ENCODE measurements around the gene CCDC167.

Gene CCDC167

DNA sequence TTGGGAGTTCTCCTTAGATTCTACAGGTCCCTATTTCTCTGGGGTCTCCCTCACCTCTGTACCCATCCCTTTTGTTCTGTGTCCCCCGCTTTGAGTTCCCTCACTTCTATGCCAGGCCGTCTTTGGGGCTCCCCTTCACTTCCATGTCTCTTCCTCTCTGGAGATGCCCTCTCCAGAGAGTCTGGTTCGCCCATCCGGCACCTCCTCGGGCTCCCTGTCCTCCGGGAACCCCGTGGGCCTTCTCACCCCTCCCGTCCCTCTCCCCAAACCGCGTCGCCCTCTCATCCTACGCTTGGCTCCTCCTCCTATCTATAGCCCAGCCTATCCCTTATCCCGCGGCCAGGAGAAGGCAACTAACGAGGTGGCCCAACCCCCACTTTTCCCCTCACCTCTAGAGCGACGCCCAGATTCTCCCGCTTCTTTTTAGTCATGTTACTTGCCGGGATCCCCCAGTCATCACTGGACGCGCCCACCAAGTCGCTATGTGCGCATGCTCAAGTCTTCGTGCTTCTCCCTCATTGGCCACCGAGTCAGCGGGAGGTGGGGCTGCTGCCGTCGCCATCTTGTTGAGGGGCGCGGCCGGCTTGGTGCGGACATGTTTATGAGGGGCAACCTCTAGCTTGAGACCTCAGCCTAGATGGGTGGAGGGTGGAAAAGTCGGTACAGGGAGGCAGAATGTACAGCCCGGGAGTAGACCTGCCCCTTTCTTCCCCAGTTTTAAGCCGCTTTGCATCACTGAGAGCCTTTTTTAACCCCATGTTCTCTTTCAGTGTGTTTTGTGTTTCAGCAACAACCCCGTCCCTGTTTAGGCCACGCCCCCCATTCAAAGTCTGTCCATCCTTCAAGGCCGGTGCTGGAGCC, at the start of gene CCDC167:
TSS of gene CCDC167 (minus strand) at position 461 of the 861 bp plus-strand sequence. CDS start at position 431, 30 bp downstream.
- peak; percentile 91 for DNase-seq

DNA sequence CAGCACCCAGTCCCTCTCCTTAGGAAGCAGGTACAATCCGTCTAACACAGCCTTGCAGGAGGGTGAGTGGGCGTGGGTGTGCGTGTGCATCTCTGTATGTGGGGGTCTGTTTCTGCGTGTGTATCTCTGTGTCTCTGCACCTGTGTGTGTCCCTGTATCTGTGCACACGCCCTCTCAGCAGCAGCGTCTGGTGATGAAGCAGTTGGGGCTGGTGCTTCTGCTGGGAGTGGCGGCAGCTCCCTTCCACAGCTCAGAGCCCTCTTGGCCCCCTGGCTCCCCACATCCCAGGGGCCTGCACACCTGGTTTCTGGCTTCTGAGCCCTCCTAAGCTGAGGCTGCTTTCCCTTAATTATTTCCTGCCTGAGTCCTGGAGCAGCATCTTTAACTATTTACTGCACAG, 49.5 kb upstream of the CCDC167 start:
- no peak for DNase-seq

DNA sequence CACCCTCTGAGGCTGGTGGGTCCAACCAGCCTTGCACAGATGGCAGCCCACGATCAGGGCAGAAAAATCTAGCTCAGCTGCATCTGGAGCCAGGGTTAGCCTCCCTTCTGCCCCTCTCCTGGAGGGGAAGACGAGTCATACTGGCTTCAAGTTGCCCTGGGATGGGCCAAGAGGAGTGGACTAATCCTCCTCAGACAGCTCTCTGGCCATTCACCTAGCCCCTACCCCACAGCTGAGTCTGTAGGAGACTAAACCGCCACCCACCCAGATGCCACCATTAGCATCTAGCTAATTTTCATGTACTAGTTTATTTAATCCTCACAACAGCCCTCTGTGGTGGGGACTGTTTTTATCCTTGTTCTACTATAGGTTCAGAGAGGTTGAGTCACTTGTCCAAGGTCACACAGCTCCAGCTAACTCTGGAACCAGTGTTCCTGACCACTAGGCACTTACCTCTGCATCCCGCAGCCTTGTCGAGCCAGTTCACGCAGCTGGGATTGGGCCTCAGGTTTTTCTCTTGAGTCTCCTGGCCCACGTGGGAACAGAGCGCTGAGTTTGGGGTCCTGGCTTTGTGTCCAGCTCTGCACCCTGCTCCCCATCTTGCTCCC, 48.5 kb upstream of the CCDC167 start:
- DNase-seq: no peak

DNA sequence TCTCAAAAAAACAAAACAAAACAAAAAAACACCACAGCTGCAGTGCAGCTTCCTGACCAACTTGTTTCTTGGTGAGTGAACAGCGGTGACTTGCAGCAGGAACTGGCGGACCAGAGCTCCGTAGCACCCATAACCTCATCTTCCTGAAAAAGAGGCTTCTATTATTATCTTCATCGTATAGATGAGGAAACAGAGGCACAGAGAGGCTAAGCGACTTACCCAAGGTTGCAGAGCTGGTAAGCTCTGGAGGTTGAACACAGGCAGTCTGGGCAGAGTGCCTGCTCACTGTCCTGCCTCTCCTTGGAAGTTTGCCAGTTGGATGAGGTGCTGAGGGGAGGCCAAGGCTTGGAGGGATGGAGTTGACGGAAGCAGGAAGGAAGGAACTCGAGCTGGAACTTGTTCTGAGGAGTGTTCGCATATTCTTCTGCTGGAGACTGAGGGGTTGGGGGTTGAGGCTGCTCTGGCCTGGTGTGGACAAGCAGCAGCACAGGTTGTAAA, 47.9 kb upstream of the CCDC167 start:
- DNase-seq: peak; percentile 51

DNA sequence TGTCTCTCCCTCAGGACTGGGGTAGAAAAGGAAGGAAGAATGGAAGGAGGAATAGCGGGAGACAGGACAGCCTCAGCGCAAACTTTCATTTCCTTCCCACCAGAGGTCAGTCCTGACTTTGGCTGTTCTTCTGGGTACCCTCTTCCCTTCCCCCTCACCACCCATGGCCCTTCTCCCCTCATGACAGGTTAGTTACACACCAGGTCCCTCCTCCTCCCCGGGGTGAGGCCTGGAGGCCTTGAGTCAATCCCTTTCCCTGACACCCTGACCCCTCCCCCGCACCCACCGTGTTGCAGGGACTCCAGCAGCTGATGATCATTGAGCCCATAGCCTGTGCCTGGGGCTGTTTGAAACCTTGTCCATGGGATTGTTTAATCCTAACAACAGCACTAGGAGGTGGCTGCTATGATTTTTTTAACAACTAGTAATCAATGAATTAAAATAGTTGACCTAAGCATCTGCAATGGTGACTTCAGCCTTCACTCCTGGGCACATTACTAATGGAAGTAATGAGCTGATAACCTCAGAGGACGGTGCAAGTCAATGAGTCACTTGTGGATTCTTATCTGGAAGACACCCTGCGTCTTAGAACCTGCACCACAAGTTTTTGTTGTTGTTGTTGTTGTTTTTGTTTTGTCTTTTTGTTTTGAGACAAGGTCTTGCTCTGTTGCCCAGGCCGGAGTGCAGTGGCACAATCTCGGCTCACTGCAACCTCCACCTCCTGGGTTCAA, 46.6 kb upstream of the CCDC167 start:
- DNase-seq: no peak

DNA sequence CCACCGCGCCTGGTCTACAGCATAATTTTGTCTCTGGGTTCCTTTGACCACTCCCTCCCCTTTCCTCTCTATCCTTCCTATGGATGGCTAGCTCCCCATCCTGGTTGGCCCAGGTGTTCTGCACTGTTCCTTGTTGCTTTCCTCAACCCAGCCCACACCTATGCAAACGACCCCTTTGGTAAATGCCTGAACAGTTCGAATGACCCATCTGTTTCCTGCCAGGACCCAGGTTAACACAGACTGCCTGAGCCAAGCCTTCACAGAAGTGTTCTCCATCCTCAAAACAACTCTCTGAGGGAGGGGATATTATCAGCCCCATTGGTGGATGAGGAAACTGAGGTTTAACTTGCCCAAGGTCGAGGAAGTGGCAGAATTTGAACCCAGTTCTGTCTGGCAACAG, 44.8 kb upstream of the CCDC167 start:
- no peak for DNase-seq

DNA sequence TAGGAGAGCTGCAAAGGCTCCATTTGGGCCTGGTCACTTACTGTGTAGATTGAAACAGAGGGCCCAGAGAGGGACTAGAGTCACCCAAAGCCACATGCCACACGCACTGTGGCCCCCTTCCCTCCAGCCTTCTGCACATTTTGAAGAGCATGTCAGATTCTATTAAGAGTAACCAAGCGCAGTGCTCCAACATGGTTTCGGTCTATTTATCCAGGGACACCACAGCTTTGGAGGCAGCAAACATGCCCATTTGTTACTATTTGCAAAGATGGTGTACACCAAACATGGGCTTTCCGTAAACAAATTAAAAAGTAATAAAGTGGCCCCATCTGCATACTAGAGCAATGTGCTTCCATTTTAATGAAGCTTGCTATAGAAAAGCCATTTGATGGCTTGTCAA, 43.7 kb upstream of the CCDC167 start:
- no peak for DNase-seq

DNA sequence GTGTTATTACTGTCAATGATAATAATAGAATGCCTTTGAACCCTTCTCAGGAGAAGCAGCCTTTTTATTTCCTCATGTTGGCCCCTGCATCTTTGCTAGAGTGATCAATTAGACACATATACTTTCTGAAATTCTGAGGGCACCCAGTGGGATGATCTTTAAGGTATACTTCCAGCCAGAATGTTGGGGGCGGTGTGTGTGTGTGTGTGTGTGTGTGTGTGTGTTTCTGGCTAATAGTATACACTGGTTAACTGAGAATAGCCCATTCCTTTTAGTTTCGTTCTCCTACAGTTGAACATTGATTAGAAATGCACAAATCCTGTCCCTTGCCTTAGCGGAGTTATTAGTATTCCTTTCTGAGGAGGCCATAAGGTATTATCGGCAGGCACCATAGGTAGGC, 41.7 kb upstream of the CCDC167 start:
- DNase-seq: no peak

DNA sequence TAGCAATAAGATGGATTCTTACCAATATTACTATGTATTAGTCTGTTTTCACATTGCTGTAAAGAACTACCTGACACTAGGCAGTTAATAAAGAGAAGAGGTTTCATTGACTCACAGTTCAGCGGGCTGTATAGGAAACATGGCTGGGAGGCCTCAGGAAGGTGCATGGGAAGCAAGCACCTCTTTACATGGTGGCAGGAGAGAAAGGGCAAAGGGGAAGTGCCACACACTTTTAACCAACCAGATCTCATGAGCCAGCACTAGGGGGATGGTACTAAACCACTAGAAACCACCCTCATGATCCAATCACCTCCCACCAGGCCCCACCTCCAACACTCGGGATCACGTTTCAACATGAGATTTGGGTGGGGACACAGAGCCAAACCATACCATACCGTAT, 40.7 kb upstream of the CCDC167 start:
- no peak for DNase-seq

DNA sequence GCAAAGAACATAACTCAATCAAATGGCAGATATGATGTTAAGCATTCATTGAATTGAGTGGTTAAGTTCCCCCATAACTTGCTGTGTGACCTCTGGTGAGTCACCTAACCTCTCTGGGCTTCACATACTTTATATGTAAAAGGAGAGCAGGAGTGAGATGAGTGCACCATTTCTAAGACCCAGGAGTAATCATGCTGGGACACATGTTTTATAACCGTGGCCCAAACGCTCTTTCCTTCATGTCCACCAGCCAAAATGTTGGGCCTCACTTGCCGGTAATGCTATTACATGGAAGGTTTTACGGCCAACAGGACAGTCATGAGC, 40.3 kb upstream of the CCDC167 start:
- DNase-seq: no peak

DNA sequence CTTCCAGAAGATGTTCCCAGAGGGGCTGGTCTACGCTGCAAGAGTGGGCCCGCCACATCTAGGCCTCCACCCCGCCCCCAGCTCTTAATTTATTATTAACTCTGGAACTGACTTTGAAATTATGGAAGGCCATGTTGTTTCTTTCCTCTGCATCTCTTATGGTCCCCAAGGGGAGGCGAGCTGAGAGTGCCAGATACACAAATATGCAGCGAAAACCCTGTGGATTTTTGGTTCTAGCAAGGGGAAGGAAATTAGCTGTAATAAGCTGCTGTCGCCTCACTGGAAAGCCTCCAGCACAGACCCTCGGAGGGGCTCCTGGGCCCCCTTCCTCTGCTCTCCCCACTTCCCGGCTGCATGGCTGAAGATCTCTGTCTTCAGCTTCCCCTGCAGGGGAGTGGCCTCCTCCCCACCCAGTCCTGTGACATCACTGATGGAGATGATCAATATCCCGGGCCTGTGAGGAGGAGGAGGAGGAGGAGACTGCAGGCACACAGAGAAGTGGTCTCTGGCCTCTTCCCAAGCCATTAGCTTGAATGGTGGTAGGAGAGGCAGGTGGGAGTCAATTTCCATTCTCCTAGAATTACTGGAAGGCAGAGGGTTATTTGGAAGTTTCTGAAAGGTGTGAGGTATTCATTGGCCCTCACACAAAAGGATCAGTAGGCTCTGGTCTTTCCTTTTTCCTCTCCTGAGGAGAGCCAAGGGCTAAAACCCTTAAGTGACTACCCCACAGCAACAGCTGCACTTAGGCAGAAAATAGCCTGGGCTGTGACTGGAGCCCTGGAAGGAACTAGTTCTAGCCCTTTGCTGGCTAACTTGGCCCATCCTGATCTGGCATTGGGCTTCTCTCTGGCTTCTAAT, 39.7 kb upstream of the CCDC167 start:
- no peak for DNase-seq

DNA sequence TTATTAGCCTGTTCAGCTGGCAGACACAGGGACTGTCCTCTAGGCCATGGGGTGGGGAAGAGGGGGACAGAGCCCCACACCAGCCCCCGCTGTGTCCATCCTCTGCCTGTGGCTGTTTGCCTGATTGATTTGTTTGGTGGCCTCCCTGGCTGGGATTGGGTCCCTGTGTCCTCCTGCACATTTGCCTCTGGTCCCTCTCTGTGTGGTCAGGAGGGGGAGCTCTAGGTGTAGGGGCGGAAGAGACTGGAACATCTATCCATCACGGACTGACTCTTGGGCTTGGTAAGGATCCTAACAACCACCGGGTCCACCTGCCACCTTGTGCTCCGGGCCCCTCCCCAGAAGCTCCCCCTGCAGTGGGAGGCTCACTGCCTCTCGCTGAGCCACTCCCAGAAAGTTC, 38.4 kb upstream of the CCDC167 start:
- DNase-seq: no peak

DNA sequence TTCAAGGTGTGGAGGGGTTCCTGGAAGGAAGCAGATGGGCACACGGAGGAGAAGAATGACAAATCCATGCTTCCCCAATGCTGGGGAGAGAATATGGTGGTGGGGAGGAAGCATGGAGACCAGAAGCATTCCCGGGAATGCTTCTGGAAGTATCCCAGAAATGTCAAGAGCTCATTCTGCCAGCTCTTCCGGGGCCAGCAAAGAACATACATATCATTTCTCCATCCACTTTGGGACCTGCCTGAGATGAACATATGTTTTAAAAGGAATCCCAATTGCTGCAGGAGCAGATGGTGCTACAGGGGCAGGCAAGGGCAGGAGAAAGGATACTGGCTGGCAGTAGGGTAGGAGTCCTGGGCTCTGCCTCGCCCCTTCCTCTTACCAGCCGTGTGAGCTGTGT, 37.9 kb upstream of the CCDC167 start:
- no peak for DNase-seq

DNA sequence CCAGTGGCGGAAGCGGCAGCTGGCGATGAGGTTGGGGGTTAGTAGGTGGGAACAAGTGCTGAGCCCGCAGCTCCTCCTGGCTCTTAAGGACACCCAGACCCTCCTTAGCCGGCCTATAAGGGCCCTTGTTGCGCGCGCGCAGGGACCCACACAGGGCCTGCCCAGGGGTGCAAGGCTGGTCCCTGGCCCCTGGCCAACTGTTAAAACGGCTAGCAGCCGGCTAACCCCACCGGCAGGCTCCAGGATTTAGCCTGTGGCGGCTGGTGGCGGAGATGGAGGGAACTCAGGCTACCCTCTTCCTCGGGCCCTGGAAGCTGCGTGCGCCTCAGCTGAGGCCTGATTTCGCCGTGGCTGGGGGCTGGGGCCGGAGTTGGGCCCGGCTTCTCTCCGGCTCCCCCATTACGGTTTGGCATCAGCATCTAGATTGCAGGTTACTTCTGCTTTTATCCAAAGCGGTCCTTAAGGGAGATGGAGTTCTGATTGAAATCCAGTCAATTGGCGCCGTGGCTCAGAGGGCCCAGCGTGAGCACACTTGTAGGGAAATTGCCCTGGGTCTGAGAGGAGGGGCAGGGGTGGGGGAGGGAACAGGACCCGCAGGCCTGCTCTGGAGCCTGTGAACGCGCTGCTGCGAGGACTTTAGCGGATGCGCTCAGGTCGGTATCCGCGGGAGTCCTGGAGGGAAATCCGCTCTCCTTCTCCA, 36.9 kb upstream of the CCDC167 start:
- DNase-seq: no peak

DNA sequence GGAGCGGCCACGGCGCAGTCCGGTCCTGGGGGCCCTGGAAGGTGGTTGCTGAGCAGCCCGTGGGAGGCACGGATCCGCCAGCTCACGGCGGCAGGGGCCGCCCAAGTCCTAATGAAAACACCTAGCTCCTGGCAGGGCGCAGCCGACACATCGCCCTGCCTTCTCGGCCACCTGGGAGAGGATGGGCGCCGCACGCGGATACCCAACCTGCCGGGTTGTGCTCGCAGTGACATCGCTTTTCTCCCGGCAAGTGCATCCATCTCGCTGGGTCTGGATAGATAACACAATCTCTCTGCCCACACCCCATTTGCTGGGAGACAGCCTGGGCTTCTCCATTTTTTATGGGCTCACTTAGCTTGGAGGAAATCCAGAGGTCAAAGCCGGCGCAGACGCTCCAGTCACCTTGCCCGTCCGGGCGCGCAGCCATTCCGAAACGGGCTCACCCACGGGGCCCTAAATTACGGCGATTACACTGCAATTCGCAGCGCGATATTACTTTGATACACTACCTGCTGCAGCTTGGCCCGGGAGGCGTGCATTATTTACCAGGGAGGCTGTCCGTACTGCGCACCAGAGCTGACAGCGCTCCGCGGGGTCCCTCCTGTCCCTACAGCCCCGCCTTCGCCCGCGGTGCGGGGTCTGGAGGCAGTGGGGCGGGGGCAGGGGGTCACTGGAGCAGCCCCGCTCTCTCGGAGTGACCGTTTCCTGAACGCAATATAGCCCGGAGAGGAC, 36.2 kb upstream of the CCDC167 start:
- DNase-seq: no peak

DNA sequence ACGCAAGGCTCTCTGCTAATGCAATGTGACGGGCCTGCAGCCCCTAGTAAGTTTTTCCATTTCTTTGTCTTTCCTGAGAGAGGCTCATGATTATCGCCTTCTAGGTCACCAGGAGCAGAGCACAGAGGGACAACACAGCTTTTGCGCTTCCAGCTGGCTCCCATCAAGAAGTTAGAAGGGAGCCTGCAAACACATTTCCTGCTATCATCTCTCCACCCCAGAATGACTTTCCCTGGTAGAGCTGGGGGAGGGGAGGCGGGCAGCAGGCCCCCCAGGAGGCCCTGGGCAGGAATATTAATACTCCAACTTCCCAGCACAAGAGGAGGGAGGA, 35.7 kb upstream of the CCDC167 start:
- no peak for DNase-seq

DNA sequence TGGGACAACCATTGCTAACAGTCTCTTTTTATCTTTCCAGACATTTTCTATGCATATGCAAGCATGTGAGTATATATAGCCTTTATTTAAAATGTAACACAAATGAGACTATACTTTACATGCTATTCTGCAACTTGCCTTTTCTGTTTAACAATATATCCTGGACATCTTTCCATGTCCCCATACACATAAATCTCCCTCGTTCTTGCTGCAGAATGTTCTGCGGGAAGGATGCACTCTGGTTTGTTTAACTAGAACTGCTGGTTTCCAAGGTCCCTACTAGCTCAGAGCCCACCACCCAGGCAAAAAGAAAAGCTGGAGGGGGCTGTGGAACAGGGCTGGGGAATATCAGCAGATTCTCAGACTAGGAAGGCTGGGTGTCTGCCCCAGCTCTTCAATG, 35.2 kb upstream of the CCDC167 start:
- no peak for DNase-seq

DNA sequence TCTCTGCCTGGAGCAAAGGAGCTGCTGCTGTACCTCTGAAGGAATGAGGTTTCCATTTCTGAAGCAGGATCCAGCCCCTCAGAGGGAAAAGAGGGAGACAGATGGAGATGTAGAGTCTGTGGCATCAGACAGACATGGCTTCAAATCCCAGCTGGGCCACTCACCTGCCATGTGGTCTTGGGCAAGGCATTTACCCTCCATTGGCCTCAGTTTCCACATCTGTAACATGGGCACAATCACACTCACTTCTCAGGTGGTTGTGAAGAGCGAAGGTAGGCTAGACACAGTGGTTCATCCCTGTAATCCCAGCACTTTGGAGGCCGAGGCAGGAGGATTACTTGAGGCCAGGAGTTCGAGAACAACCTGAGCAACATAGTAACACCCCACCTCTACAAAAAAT, 32.4 kb upstream of the CCDC167 start:
- DNase-seq: no peak

DNA sequence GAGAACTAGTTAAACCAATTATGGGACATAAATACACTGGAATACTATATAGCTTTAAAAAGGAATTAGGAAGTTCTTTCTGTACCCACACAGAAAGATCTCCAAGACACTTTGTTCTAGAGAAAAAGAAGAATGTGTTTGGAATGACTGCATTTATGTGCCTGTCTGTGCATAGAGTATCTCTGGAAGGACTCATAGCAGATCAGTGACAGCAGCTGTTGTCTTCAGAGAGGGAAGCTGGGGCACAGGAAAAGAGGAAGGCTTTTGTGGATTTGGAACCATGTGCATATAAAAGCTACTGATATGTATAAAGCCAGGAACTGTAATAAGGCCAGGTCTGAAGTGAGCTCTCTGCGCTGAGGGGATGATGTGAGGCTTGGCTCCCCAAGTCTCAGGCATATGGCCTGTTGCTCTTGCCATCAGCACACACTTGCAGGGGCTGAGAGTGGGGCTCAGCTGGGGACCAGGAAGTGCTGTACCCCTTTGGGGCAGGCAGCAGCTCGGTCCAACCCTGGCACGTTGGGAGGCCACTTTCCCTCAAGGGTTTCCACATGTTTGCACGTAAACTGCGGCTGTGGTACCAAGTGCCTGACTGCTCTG, 31.8 kb upstream of the CCDC167 start:
- no peak for DNase-seq

DNA sequence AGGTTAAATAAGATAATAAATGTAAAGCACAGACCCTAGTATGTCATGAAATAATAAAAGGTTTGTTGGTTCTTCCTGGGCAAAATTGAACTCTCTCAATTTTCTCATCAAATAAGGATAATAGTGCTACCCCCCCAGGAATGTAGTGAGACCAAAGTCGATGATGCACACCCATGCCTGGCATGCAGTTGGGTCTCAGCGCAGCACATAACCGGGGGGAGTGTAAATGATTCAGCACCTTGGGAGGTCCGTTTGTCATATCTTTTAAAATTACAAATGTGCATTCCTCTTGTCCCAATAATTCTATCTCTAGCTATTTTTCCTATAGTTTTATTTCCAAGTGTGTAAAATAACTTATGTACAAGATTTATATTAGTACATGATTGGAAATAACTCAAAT, 31.3 kb upstream of the CCDC167 start:
- DNase-seq: no peak

DNA sequence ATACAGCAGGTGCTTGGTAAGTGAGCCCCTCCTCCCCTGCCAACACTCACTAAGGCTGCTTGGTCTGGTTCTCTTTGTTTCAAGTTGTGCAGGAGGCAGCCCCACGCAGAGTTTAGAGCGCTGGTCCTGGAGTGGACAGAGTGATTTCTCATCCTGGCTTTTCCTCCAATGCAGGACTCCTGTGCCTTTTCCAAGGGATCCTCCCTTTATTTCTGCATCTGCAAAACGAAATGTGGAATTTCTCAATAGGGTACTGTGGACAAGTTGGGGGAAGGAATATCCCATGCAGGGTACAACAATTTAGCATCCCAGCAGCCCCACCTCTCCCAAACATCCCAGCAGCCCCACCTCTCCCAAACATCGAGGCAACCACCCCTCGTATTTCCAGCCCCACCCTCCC, 30.6 kb upstream of the CCDC167 start:
- DNase-seq: no peak
